NB4 (cell line): ENCODE results near the gene SPRYD4.

Experiments
- CTCF ChIP-seq: IDR thresholded peaks from one replicate; pipeline ENCODE4 v1.5.1; 2012; ENCODE audit warnings: low read depth, low read length
- POLR2A ChIP-seq: IDR thresholded peaks from 2 replicates; pipeline ENCODE4 v1.6.1; 2011; ENCODE audit warnings: mild to moderate bottlenecking; ENCODE audit not compliant: insufficient read length; ENCODE audit errors: extremely low read depth

- TF ChIP-seq POLR2A = no peak
- TF ChIP-seq CTCF = no peak
Observed at GRCh38 chr12:56477521-56478225, 9.3 kb downstream of the SPRYD4 start.
